Left kidney (tissue), 2 donors: Measurements from ENCODE around the gene C19orf81. TPM values are rescaled to one million over a fixed set of nuclear protein-coding genes. Genes with fewer than 3 reads are reported as not detected.

Experiments used
- DNase-seq: peaks from one replicate; pipeline ENCODE4 v3.0.0-alpha.2; 2013
- polyA plus RNA-seq: library from polyadenylated mRNA; unstranded; fragments of 120-200 nt; gene quantifications from one replicate; pipeline ENCODE4 v1.2.1, GENCODE V29; 2013; ENCODE audit not compliant: insufficient read length

C19orf81 gene
- polyA plus RNA-seq, 1 donor = 1.00 TPM

- peak; percentile 89 for DNase-seq
Observed at GRCh38 chr19:50658441-50659317, 9.4 kb downstream of the C19orf81 start.

- DNase-seq = no peak
Observed at GRCh38 chr19:50659318-50660087, 10.3 kb downstream of the C19orf81 start.

DNA sequence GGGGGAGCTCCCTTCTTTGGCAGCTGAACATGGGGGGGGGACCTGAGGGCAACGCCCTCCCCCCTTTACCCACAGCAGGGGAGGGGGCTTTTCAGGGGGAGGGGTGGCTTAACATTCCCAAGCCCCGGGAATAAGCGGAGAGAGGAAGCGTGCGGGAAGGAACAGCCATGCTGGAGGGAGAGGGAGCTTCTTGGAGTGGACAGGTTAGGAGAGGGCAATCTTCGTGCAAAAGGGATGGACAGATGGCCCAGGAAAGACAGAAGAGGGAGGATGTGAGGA is 10.8 kb downstream of the C19orf81 start:
- no peak for DNase-seq

DNA sequence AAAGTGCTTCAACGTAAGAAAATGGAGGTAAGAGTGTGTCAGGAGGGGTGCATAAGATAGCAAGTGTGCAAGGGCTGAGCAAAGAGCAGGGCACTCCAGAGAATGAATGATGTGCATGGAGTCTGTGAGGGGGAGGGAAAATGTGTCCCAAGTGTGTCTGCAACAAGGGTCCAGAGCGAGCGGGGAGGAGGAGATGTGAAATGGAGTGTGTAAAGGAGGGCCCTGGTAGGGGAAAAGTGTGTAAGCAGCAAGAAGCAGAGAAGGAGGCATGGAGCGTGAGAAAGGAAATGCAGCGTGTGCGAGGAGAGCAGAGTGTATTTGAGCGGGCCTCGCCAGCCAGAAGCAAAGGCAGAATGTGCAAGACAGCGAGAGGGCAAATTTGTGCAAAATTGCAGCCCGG is 11.8 kb downstream of the C19orf81 start:
- no peak for DNase-seq

DNA sequence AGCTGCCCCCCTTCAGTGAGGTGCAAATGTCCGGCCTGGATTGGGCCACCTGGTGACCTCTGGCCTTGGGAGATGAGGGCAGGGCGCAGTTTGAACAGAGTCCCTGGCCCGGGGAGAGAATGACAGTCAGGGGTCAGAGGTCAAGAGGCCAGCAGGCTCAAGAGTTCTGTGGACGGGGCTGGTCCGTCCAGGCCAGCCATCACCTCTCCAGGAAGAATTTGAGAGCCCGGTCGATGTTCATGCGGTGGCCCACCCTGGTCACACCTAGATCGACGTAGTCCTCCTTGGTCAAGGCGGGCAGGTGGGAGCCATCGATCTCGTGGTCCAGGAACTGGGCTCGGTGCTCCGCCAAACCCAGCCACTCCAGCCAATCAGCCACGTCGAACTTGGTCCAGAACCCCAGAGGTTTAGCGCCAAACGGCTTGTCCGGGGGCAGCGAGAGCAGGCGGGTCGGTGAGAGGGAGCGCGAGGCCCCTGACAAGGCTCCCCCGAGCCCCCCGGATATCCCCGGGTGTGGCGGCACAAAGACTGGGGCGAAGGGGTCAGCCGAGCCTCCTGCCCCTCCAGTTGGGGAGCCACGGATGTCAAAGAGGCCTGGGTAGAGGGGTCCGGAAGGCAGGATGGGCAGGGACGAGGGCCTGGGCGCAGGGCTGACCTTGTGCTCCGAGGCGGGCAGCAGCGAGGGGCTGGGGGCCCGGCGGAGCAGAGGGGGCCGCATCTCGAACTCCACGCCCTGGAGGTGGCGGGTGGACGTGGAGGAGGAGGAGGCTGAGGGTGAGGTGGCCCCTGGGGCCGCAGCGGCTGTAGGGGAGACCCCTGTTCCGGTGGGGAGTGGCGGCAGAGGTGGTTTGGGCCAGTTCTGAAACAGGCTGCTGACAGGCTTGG is 12.8 kb downstream of the C19orf81 start:
- DNase-seq = no peak

- DNase-seq = no peak
Observed at GRCh38 chr19:50662651-50663481, 13.6 kb downstream of the C19orf81 start.

DNA sequence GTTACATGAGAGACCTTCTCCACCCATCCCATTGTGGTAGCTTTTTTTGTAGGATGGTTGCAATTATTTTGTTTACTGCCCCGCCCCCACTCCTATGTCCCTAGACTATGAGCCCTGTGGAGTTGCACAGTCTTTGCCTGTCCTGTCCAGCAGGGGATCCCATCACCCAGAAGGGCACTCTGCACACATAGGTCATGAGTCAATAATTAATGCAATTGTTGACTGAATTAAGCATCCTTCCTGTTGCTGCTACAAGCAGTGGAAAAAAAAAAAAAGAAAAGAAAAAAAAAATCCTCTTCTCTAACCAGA is 14.2 kb downstream of the C19orf81 start:
- DNase-seq = no peak

DNA sequence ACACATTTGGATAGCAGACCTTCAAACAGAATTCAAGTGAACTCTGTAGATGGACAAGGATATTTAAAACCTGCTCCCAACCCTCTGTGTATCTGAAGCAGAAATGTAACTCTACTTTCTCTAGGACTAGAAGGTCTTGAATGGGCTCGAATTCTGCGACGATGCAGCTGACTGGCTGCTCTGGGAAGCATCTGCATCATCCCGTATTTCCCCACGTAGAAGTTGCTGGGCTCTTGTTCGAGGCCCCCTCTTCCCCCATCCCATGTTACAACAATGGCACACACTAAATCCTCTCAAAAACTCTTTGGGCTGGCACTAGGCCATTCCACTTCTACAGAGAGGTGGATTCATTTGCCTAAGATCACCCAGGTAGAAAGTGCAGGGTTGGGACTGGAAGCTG is 15.0 kb downstream of the C19orf81 start:
- DNase-seq = no peak

- no peak for DNase-seq
Observed at GRCh38 chr19:50666346-50667176, 17.3 kb downstream of the C19orf81 start.

- no peak for DNase-seq
Observed at GRCh38 chr19:50667177-50667758, 18.0 kb downstream of the C19orf81 start.

DNA sequence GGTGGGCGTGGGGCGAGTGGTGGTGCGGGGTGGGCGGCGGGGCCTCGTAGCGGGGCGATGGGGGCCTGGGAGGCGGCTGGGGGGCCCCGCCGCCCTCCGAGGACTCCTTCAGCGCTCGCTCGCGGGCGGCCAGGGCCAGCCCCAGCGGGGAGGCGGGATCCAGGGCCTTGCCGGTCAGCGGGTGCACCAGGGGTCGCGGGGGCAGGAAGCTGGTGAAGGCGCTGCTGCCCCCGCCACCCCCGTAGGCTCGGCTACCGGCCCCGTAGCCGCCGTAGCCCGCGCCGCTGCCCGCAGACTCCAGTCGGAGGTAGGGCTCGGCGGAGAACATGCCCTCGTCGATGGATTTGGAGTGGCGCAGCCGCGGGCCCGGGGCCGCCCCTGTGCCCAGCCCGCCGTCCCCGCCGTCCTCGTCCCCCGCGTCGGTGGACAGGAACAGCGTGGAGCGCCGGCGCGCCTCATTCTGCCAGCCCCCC is 18.6 kb downstream of the C19orf81 start:
- no peak for DNase-seq

GRCh38 chr19:50668416-50668815 is 19.2 kb downstream of the C19orf81 start:
- no peak for DNase-seq

DNA sequence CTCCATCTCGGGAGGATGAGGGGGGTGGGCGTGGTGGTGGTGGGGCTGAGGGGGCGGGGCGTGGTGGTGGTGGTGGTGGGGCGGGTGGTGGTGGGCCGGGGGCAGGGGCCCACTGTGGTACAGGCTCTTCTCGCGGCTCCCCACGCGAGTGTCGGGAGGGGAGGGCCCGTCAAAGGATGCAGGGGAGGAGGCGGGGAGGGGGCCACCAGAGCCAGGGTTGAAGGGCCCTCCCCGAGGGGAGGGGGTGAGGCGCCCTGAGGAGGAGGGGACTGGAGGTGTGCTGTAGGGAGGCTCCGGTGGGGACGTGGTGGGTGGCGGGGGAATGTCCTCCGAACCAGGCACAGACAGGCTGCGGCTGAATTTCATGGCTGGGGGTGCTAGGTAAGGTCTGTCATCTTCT is 19.6 kb downstream of the C19orf81 start:
- no peak for DNase-seq

- DNase-seq = no peak
Observed at GRCh38 chr19:50669302-50670101, 20.3 kb downstream of the C19orf81 start.

DNA sequence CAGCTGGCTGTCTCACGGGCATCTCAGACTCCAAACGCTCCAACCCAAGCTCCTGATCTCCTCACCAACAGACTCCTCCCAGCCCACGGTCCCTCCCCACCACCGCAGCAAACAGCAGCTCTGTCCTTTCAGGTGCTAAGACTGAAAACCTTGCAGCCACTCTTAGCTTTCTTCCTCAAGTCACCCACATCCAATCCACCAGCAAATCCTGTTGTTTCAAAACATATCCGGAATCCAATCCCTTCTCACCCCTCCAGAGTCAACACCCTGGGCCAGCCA is 20.8 kb downstream of the C19orf81 start:
- DNase-seq = no peak

- DNase-seq = no peak
Observed at GRCh38 chr19:50673118-50673517, 23.9 kb downstream of the C19orf81 start.

DNA sequence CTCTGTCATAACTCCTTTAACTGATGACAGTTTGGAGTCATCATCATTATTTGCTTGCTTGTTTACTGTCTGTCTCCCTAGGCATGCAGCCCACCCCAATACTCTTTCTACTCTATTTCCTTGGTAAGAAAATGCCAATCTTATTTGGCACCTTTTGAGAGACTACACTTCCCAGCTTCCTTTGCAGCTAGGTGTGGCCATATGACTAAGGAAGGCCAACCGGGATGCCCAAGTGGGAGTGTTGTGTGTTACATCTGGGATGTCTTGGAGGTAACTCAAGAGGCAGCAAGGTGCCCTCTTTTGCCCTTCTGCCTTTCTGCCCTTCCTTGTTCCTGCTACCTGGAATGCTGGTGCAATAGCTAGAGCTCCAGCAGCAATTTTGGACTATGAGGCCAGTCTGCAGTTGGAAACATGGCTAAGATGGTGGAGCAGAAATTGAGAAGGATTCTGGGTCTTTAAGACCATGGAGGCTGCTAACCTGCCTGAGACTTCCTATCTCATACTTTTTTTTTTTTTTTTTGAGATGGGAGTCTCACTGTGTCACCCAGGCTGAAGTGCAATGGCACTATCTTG is 27.5 kb downstream of the C19orf81 start:
- no peak for DNase-seq

GRCh38 chr19:50677636-50678035 is 28.4 kb downstream of the C19orf81 start:
- no peak for DNase-seq

GRCh38 chr19:50678323-50678722 is 29.1 kb downstream of the C19orf81 start:
- DNase-seq = no peak
